IPS DF 4.7 (cell line): Measurements from ENCODE around the gene ARL9.
A peak's percentile ranks its signal among the peaks of the same experiment; 100 is the strongest.
"Not testable (repeated sequence)": the region's sequence is repeated elsewhere in the genome, so short reads cannot be mapped to it uniquely, and the experiment has no call there.

Source experiments
- DNase-seq: peaks from one replicate; pipeline ENCODE4 v3.0.0-alpha.2; 2013; ENCODE audit warnings: low spot score; ENCODE audit errors: extremely low read depth

Gene ARL9

GRCh38 chr4:56505269-56506130 is at the start of gene ARL9:
Gene ARL9 (plus strand): TSS chr4:56505791. CDS start chr4:56505863, 72 bp downstream.
- DNase-seq: peak; percentile 44

- no peak for DNase-seq
Observed at GRCh38 chr4:56460085-56460484, 45.5 kb upstream of the ARL9 start.

GRCh38 chr4:56462157-56462556 is 43.4 kb upstream of the ARL9 start:
- DNase-seq: no peak

GRCh38 chr4:56463711-56464110 is 41.9 kb upstream of the ARL9 start:
- DNase-seq: no peak

GRCh38 chr4:56464581-56464980 is 41.0 kb upstream of the ARL9 start:
- no peak for DNase-seq

- DNase-seq: no peak
Observed at GRCh38 chr4:56465599-56466295, 39.8 kb upstream of the ARL9 start.

- DNase-seq: not testable (repeated sequence)
Observed at GRCh38 chr4:56466296-56466761, 39.3 kb upstream of the ARL9 start.

GRCh38 chr4:56466910-56467283 is 38.7 kb upstream of the ARL9 start:
- DNase-seq: no peak

GRCh38 chr4:56467284-56468096 is 38.1 kb upstream of the ARL9 start, which contains the start of gene SRP72:
Gene SRP72 (plus strand): TSS chr4:56467617. CDS start chr4:56467636, 19 bp downstream.
- DNase-seq: peak; percentile 41

GRCh38 chr4:56468097-56468422 is 37.5 kb upstream of the ARL9 start:
- no peak for DNase-seq

GRCh38 chr4:56469489-56470210 is 35.9 kb upstream of the ARL9 start:
- DNase-seq: no peak

GRCh38 chr4:56475917-56476316 is 29.7 kb upstream of the ARL9 start:
- no peak for DNase-seq

GRCh38 chr4:56477192-56477702 is 28.3 kb upstream of the ARL9 start:
- no peak for DNase-seq

- no peak for DNase-seq
Observed at GRCh38 chr4:56480691-56481090, 24.9 kb upstream of the ARL9 start.

- no peak for DNase-seq
Observed at GRCh38 chr4:56496241-56496640, 9.3 kb upstream of the ARL9 start.

- no peak for DNase-seq
Observed at GRCh38 chr4:56511098-56511497, 5.5 kb downstream of the ARL9 start.

- no peak for DNase-seq
Observed at GRCh38 chr4:56512166-56512565, 6.6 kb downstream of the ARL9 start.

GRCh38 chr4:56513517-56513916 is 7.9 kb downstream of the ARL9 start:
- DNase-seq: no peak

GRCh38 chr4:56530269-56531148 is 24.9 kb downstream of the ARL9 start:
- no peak for DNase-seq
